Measurements from ENCODE around the gene GABRR1.
A peak's percentile ranks its signal among the peaks of the same experiment; 100 is the strongest.

The GABRR1 gene

DNA sequence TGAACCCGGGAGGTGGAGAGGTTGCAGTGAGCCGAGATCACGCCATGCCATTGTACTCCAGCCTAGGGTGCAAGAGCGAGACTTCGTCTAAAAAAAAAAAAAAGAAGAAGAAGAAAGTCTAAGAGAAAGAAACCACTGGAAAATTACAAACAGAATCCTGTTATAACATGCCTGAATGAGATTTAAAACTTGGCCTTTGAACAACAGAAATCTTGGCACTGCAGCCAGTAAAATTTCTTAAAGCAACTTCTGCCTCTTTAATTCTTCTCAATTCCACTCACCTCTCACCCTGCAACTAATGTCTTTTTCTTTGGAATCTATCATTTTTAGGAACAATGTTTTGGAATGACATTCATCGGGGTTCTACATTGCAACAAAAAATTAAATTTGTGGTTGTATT is 45.0 kb downstream of the GABRR1 start:
- TF ChIP-seq Cebpa-rat (IDR thresholded peaks at IDR 0.05), result no peak
- no peaks in the 10 kb centered on the region for H3K36me3 ChIP-seq
- no peaks in the 10 kb centered on the region for H3K4me1 ChIP-seq
- H3K27me3 ChIP-seq, result no peaks in the 10 kb centered on the region
- no peak overlapping the region for H3K27ac ChIP-seq
- H4K20me1 ChIP-seq, result no peaks in the 10 kb centered on the region
- no peak overlapping the region for H3K9ac ChIP-seq
- no peaks in the 10 kb centered on the region for H3K9me3 ChIP-seq
- H3K4me3 ChIP-seq, result no peak overlapping the region
- H3K4me2 ChIP-seq, result no peak overlapping the region

DNA sequence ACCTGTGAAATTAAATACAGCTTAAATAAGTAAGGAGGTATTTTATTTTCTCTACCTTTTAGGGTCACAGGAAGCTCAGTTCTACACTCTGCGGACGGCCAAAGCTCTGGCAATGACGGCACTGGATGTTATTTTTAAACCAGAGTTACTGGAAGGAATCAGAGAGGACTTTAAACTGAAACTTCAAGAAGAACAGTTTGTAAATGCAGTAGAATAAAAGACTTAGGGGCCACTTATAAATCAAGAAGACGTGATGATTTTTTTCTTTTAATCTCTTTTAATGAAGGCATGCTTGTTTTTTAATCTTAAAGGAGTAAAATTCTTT is 55.1 kb downstream of the GABRR1 start:
- H3K27me3 ChIP-seq, result no peaks in the 10 kb centered on the region
- no peaks in the 10 kb centered on the region for H4K20me1 ChIP-seq
- no peak for TF ChIP-seq Cebpa-rat (IDR thresholded peaks at IDR 0.05)
- H3K4me3 ChIP-seq, result no peak overlapping the region
- H3K4me1 ChIP-seq, result no peaks in the 10 kb centered on the region
- H3K36me3 ChIP-seq, result peaks cover 53% of the 10 kb centered on the region
- no peak overlapping the region for H3K27ac ChIP-seq
- no peak overlapping the region for H3K9ac ChIP-seq
- H3K9me3 ChIP-seq, result no peaks in the 10 kb centered on the region
- no peak overlapping the region for H3K4me2 ChIP-seq

DNA sequence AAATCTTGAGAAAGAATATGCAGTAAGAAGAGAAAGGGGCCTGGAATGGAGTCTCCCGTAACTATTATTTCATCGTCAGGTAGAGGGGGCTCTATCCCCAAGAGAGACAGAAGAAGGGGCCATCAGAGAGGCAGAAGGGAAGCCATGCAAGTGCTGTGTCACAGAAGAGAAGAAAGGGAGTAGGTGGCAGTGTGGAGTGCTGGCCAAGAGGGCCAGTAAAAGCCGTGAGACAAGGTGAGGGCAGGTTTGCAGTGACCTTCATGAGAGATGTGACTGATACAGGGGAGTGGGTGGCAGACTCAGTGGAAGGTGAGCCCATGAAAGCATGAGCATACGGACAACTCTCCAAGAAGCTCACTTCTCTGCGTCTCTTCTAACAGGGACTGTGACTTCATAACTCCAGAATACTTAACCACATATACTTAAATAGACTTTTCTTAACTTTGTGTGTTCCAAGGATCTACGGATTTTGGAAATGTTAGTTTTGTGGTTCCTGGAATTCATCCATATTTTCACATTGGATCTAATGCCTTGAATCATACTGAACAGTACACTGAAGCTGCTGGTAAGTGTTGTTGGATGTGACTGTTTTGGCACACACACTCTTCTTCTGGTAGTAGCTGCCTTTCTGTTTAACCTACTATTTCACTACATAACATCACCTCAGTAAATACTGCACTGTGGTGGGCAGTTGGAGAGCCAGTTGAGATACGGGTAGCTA is 55.7 kb downstream of the GABRR1 start:
- peaks cover 54% of the 10 kb centered on the region for H3K36me3 ChIP-seq
- H3K4me3 ChIP-seq, result no peak overlapping the region
- H4K20me1 ChIP-seq, result no peaks in the 10 kb centered on the region
- no peak overlapping the region for H3K9ac ChIP-seq
- no peak overlapping the region for H3K4me2 ChIP-seq
- no peaks in the 10 kb centered on the region for H3K4me1 ChIP-seq
- no peaks in the 10 kb centered on the region for H3K27me3 ChIP-seq
- no peaks in the 10 kb centered on the region for H3K9me3 ChIP-seq
- H3K27ac ChIP-seq, result no peak overlapping the region
- no peak for TF ChIP-seq Cebpa-rat (IDR thresholded peaks at IDR 0.05)

DNA sequence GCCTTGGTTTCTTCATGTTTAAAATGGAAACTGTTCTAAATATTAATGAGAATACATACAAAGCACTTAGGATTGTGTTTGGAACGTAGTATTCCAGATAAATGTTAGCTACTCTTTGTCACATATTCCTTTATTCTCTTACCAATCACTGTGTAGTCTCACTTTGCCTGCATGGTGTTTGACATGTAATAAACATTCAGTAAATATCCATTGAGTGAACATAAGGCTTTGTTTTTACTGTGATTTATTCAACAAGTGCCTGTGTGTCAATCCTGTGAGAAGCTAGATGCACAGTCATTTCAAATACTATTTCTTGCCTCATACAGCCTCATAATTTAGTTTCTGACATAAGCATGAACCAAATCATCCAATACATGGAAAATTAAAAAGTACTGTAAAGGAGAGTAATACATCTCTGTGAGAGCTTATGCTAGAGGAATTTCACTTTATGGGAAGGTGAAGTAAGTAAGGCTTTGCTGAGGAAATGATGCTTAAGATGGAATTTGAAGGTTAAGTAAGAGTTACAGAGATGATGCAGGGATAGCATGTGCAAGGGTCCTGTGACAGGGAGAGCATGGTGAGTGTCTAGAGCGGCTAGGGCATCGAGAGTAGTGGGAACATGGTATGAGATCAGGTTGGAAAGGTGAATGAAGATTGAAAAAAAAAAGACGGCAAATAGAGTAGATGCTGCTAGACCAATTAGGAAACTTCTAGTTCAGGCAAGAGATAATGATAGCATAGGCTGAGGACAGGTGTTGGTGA is 56.6 kb downstream of the GABRR1 start:
- no peaks in the 10 kb centered on the region for H4K20me1 ChIP-seq
- H3K36me3 ChIP-seq, result peaks cover 56% of the 10 kb centered on the region
- TF ChIP-seq Cebpa-rat (IDR thresholded peaks at IDR 0.05), result no peak

DNA sequence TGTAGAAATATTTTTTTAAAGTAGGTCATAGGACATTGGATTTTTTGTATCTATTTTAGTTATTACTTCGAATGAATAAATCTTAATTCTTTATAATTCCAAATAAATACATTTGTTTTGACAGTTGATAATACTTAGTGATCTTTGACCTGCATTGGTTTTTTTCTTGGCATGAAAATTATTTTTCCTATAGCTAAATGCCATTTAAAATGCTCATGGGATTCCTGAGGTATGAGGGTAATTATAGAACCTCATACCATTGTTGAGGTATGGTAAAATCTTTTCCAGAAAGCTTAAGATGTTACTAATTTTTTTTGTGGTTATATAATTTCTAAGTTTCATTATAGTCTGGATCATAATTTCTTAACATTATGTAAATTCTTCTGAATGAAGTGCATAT is 63.0 kb downstream of the GABRR1 start:
- TF ChIP-seq Cebpa-rat (IDR thresholded peaks at IDR 0.05), result no peak

More for the DNA sequence above, 56.6 kb downstream of the GABRR1 start:
- Histone ChIP-seq H3K4me3 (no peak overlapping the region), H3K4me2 (no peak overlapping the region), H3K27me3 (no peaks in the 10 kb centered on the region), H3K27ac (no peak overlapping the region), H3K9me3 (no peaks in the 10 kb centered on the region), H3K4me1 (no peaks in the 10 kb centered on the region), H3K9ac (no peak overlapping the region)

DNA sequence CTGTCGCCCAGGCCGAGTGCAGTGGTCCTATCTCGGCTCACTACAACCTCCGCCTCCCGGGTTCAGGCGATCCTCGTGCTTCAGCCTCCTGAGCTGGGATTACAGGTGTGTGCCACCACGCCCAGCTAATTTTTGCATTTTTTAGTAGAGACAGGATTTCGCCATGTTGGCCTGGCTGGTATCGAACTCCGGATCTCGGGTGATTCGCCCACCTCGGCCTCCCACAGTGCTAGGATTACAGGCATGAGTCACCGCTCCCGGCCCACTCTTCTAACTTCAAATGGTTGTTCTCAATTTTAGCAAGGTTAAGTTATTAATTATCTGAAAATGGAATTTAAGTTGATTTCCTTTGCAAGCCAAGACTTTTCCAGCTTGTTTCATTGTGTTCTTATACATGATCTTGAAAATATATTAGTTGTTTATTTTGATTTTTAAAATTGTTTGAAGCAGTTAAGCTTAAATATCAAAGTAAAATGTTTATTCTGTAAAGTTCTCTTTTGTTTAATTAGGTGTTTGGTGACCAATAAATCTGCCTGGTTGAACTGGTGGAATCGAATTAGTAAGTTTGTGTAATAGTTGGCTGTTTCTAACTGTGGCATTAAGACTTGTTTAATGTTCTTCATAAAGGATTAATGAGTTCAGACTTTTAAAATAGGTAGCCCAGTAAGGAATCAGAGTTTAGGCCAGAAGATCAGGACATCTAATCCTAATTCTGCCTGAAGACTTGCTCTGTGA is 69.0 kb downstream of the GABRR1 start:
- Histone ChIP-seq H3K4me2 (peak overlapping the region; percentile 73), H3K9ac (no peak overlapping the region), H3K4me3 (no peak overlapping the region), H4K20me1 (no peaks in the 10 kb centered on the region), H3K27ac (no peak overlapping the region), H3K36me3 (0 out of 2 replicates have a peak, but pooled peaks cover 7% of the 10 kb centered on the region), H3K4me1 (peaks cover 21% of the 10 kb centered on the region), H3K9me3 (no peaks in the 10 kb centered on the region), H3K27me3 (no peaks in the 10 kb centered on the region)
- no peak for TF ChIP-seq Cebpa-rat (IDR thresholded peaks at IDR 0.05)

More for the DNA sequence above, 63.0 kb downstream of the GABRR1 start:
- peaks cover 33% of the 10 kb centered on the region for H3K36me3 ChIP-seq
- H3K9ac ChIP-seq, result no peak overlapping the region
- no peaks in the 10 kb centered on the region for H3K27me3 ChIP-seq
- H3K4me3 ChIP-seq, result no peak overlapping the region
- H3K9me3 ChIP-seq, result no peaks in the 10 kb centered on the region
- H3K4me2 ChIP-seq, result no peak overlapping the region
- H3K27ac ChIP-seq, result no peak overlapping the region
- no peaks in the 10 kb centered on the region for H4K20me1 ChIP-seq
- H3K4me1 ChIP-seq, result no peaks in the 10 kb centered on the region

DNA sequence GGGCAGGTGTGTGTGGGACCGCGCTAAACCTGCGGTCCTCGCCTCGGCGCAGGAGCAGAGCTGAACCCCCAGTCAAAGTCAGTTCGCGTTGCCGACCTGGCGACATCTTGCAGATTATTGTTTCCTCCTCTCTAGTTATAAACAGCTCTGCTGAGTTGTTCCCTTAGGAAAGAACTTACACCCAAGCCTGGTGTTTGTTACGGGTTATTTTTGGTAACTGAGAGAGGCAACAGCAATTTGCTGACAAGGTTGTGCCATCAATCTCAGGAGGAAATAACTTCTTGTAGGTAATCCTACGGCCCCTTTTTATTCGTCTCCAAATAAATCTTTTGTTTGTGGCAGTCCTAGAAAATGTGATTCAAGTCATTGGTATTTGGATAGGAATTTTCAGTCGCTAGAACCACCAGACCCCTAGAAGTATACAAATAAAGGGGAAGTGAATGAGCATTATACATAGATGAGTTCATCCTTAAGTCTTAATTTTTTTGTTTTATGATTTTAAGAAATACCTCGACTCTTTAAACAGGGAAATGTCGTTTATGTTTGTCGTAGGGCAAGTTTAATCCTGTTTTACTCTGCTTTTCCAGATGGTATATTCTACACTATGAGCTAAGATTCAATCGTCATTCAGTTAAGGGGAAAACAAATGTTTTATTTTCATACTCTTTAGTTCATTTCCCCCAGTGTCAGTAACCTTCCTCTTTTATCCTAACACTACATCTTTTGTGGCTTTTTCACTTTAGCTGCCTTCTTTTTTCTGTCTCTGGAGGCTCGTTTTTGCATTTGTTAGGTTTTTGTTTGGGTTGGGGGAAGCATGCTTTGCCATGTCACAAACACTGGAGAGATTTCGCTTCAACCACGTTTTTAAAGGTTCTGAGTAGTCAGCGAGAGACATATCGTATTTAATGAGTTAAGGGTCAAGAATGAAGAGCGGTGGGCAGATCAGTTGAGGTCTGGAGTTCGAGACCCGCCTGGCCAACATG is 70.1 kb downstream of the GABRR1 start:
- no peaks in the 10 kb centered on the region for H3K27me3 ChIP-seq
- peak overlapping the region; percentile 87 for H3K9ac ChIP-seq
- H3K27ac ChIP-seq, result peak overlapping the region; percentile 84
- no peaks in the 10 kb centered on the region for H4K20me1 ChIP-seq
- 0 out of 2 replicates have a peak, but pooled peaks cover 7% of the 10 kb centered on the region for H3K36me3 ChIP-seq
- TF ChIP-seq Cebpa-rat (IDR thresholded peaks at IDR 0.05), result no peak
- H3K4me1 ChIP-seq, result peaks cover 21% of the 10 kb centered on the region
- peak overlapping the region; percentile 73 for H3K4me2 ChIP-seq
- no peaks in the 10 kb centered on the region for H3K9me3 ChIP-seq
- peak overlapping the region; percentile 80 for H3K4me3 ChIP-seq

DNA sequence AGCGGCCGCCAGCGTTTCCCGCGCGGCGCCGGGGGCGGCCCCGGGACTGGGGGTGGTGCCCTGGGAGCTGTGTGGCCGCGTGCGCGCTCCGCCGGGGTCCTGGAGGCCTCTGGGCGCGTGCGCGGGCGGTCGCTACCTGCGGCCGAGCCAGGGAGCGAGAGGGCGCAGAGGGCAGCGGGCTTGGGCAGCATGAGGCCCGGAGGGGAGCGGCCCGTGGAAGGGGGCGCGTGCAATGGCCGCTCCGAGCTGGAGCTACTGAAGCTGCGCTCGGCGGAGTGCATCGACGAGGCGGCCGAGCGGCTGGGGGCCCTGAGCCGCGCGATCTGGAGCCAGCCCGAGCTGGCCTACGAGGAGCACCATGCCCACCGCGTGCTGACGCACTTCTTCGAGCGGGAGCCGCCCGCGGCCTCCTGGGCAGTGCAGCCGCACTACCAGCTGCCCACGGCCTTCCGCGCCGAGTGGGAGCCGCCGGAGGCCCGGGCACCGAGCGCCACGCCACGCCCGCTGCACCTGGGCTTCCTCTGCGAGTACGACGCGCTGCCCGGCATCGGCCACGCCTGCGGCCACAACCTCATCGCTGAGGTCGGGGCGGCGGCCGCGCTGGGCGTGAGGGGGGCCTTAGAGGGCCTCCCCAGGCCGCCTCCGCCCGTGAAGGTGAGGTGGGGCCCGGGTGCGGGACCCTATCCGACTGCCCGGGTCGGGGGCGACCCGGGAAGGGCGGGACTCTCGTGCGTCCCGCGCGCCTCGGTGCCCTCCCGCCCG is 71.0 kb downstream of the GABRR1 start, which contains the start of gene PM20D2:
PM20D2 (plus strand) TSS at position 100 of the 762 bp plus-strand sequence; CDS start at position 190, 90 bp downstream.
- peak within 1 kb of the TSS; percentile 84 for H3K27ac ChIP-seq
- H3K36me3 ChIP-seq, result 0 out of 2 replicates have a peak, but pooled peaks cover 7% of the 10 kb centered on the region
- peaks cover 21% of the 10 kb centered on the region for H3K4me1 ChIP-seq
- peak within 1 kb of the TSS; percentile 73 for H3K4me2 ChIP-seq
- H3K9me3 ChIP-seq, result no peaks in the 10 kb centered on the region
- TF ChIP-seq Cebpa-rat (IDR thresholded peaks at IDR 0.05), result no peak
- peak within 1 kb of the TSS; percentile 80 for H3K4me3 ChIP-seq
- H3K9ac ChIP-seq, result peak within 1 kb of the TSS; percentile 87
- no peaks in the 10 kb centered on the region for H4K20me1 ChIP-seq
- H3K27me3 ChIP-seq, result no peaks in the 10 kb centered on the region
